ENCODE results near the gene GATA2. TPM values are rescaled to one million over a fixed set of nuclear protein-coding genes. Genes with fewer than 3 reads are reported as not detected.

The GATA2 gene
- total and polyA plus RNA-seq, 2 experiments from 2014 or later = 23.8 to 34.0 TPM

DNA sequence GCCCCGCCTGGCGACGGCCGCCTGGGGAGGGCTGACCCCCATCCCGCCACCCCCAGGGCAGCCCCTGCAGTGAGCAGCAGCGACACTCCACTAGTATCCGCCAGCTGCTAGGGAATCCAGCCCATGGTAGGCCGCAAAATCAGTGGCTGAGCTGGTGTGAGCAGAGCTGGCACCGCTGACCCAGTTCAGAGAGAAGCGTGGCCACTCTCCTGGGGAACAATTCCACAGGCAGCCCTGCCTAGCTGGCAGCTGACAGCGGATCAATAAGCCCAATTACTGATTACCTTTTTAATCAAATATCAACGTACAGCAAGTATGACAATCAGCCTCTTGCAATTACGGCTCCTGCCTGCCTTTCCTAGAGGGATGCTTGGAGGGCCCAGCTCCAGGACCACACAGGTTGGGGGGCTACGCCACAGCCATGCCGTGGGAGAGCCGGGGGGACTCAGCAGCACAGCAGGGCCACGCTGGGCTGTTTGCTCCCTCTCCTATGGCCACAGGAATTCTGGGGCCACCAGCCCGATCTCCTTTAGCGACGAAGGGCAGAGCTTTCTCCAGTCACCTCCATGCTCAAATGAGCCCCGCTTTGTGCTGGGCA lies 40.2 kb downstream of the GATA2 start:
- Histone ChIP-seq H2AFZ (no peak overlapping the region), H3K9me2 (ENCODE audit: insufficient read depth) (no peaks in the 10 kb centered on the region), H3K27ac (no peak overlapping the region), H4K20me1 (ENCODE audit: insufficient read depth) (no peaks in the 10 kb centered on the region), H3F3A (ENCODE audit: insufficient read depth) (no peaks in the 10 kb centered on the region), H3K4me2 (ENCODE audit: unreplicated experiment) (no peak overlapping the region), H3K27me3 (replicated peaks; ENCODE audit: insufficient read depth) (peaks cover 20% of the 10 kb centered on the region), H3K4me3 (no peak overlapping the region), H3K9me3 (ENCODE audit: low read depth) (no peaks in the 10 kb centered on the region), H3K9ac (no peak overlapping the region), H3K79me2 (ENCODE audit: insufficient read depth) (no peaks in the 10 kb centered on the region), H3K36me3 (ENCODE audit: low read depth) (no peaks in the 10 kb centered on the region), H3K4me1 (ENCODE audit: insufficient read depth) (no peaks in the 10 kb centered on the region)
- in situ Hi-C loops (cut with MboI) = no loop called here
- DNase-seq = no peak
- WGBS, 2 experiments (ENCODE audit: low coverage in 1 of 2, low lambda C conversion rate in 2 of 2, missing lambda C conversion rate in 2 of 2) = 68 to 70% methylated on average over 19 to 20 of the region's 21 CpGs
- TF ChIP-seq EZH2phosphoT487 (IDR thresholded peaks at IDR 0.05; ENCODE audit: insufficient read depth, low read depth) = no peak
- TF ChIP-seq EZH2 (IDR thresholded peaks at IDR 0.05; ENCODE audit: insufficient read depth, poor library complexity, severe bottlenecking) = no peak

DNA sequence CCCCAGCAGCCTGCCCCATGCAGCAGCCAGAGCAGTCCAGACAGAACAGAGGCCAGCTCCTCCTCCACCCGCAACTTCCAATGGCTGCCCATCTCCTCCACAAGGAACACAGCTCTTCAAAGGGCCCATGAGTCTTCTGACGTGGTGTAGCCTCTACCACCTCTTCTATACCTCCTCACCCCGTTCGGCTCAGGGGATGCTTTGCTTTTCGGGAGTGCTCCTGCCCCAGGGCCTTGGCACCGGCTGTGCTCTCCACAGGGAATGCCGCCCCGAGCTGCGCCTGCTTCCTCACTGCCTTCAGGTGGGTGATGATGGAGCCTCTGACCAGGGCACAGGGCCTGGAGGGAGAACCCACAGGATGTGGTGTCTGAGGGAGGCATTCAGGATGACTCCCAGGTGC lies 40.9 kb downstream of the GATA2 start:
- Histone ChIP-seq H3K36me3 (ENCODE audit: low read depth) (no peaks in the 10 kb centered on the region), H3K4me1 (ENCODE audit: insufficient read depth) (no peaks in the 10 kb centered on the region), H3K9me2 (ENCODE audit: insufficient read depth) (no peaks in the 10 kb centered on the region), H3K4me2 (ENCODE audit: unreplicated experiment) (no peak overlapping the region), H3K9me3 (ENCODE audit: low read depth) (no peaks in the 10 kb centered on the region), H3K9ac (no peak overlapping the region), H2AFZ (no peak overlapping the region), H4K20me1 (ENCODE audit: insufficient read depth) (no peaks in the 10 kb centered on the region), H3F3A (ENCODE audit: insufficient read depth) (no peaks in the 10 kb centered on the region), H3K27me3 (replicated peaks; ENCODE audit: insufficient read depth) (peaks cover 20% of the 10 kb centered on the region), H3K27ac (no peak overlapping the region), H3K4me3 (no peak overlapping the region), H3K79me2 (ENCODE audit: insufficient read depth) (no peaks in the 10 kb centered on the region)
- in situ Hi-C loops (cut with MboI) = no loop called here
- WGBS, 2 experiments (ENCODE audit: low coverage in 1 of 2, low lambda C conversion rate in 2 of 2, missing lambda C conversion rate in 2 of 2) = 49 to 61% methylated on average over 9 of the region's 9 CpGs
- no peak for DNase-seq
- TF ChIP-seq EZH2phosphoT487 (IDR thresholded peaks at IDR 0.05; ENCODE audit: insufficient read depth, low read depth) (no peak), EZH2 (IDR thresholded peaks at IDR 0.05; ENCODE audit: insufficient read depth, poor library complexity, severe bottlenecking) (no peak)

DNA sequence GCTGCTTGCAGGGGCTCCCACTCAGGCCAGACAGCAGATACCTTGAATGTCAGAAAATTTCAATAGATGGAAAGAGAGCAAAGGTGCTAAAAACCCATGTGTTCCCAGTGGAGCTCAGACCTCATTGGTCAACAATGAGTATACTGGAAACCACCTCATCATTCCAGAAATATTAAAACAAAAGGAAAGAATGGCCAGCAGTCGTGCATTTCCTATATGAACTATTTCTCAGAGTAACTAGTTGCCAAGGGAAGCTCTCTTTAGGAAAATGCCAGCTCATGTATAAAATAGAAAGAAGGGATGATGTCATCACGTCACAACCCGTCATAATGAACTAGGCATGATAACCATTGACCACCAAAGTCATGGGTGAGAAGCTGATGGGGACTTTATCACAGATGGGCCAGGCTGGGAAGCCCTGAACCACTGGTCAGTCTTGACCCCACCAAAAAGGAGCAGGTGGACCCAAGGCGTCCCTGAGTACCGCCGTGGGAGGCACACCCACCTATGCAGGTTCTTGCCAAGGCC lies 43.8 kb downstream of the GATA2 start:
- no peaks in the 10 kb centered on the region for H4K20me1 ChIP-seq (ENCODE audit: insufficient read depth)
- WGBS, 2 experiments (ENCODE audit: low coverage in 1 of 2, low lambda C conversion rate in 2 of 2, missing lambda C conversion rate in 2 of 2) = 71 to 72% methylated on average over 6 of the region's 6 CpGs
- no peak overlapping the region for H3K4me2 ChIP-seq (ENCODE audit: unreplicated experiment)
- H3K36me3 ChIP-seq (ENCODE audit: low read depth) = no peaks in the 10 kb centered on the region
- H3K27me3 ChIP-seq (replicated peaks; ENCODE audit: insufficient read depth) = no peaks in the 10 kb centered on the region
- no peak overlapping the region for H3K27ac ChIP-seq
- TF ChIP-seq EZH2phosphoT487 (IDR thresholded peaks at IDR 0.05; ENCODE audit: insufficient read depth, low read depth) (no peak), EZH2 (IDR thresholded peaks at IDR 0.05; ENCODE audit: insufficient read depth, poor library complexity, severe bottlenecking) (no peak)
- no peak overlapping the region for H2AFZ ChIP-seq
- H3K79me2 ChIP-seq (ENCODE audit: insufficient read depth) = no peaks in the 10 kb centered on the region
- no peaks in the 10 kb centered on the region for H3K9me2 ChIP-seq (ENCODE audit: insufficient read depth)
- H3K9me3 ChIP-seq (ENCODE audit: low read depth) = no peaks in the 10 kb centered on the region
- no peaks in the 10 kb centered on the region for H3K4me1 ChIP-seq (ENCODE audit: insufficient read depth)
- no peak overlapping the region for H3K4me3 ChIP-seq
- H3F3A ChIP-seq (ENCODE audit: insufficient read depth) = no peaks in the 10 kb centered on the region
- in situ Hi-C loops (cut with MboI) = no loop called here
- peak; percentile 22 for DNase-seq
- no peak overlapping the region for H3K9ac ChIP-seq

DNA sequence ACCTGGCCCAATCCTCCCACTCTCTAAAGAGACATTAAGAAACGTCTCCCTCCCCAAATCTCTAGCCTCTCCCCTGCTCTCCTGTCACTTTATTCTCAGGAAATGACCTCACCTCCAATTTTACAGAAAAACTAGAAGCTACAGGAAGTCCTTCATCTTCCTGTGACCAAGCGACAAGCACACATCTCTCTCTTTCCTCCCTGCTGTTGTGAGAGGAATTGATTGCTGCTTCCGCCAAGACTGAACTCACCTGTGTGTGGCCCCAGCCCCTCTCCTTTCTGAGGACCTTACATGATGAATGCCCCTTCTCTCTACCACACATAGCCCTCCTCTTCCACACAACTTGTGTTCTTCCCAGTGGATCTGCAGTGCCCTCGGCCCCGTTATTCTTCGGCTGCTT lies 44.5 kb downstream of the GATA2 start:
- WGBS, 2 experiments (ENCODE audit: low coverage in 1 of 2, low lambda C conversion rate in 2 of 2, missing lambda C conversion rate in 2 of 2) = 70 to 73% methylated on average over 6 of the region's 6 CpGs
- H3K4me2 ChIP-seq (ENCODE audit: unreplicated experiment) = no peak overlapping the region

More for the DNA sequence above, 44.5 kb downstream of the GATA2 start:
- Histone ChIP-seq H3K79me2 (ENCODE audit: insufficient read depth) (no peaks in the 10 kb centered on the region), H3K4me1 (ENCODE audit: insufficient read depth) (no peaks in the 10 kb centered on the region), H3K9me2 (ENCODE audit: insufficient read depth) (no peaks in the 10 kb centered on the region), H2AFZ (no peak overlapping the region), H3K4me3 (no peak overlapping the region), H3K9me3 (ENCODE audit: low read depth) (no peaks in the 10 kb centered on the region), H3K27ac (no peak overlapping the region), H4K20me1 (ENCODE audit: insufficient read depth) (no peaks in the 10 kb centered on the region), H3K9ac (no peak overlapping the region), H3K36me3 (ENCODE audit: low read depth) (no peaks in the 10 kb centered on the region), H3F3A (ENCODE audit: insufficient read depth) (no peaks in the 10 kb centered on the region), H3K27me3 (replicated peaks; ENCODE audit: insufficient read depth) (no peaks in the 10 kb centered on the region)
- TF ChIP-seq EZH2 (IDR thresholded peaks at IDR 0.05; ENCODE audit: insufficient read depth, poor library complexity, severe bottlenecking) (no peak), EZH2phosphoT487 (IDR thresholded peaks at IDR 0.05; ENCODE audit: insufficient read depth, low read depth) (no peak)
- in situ Hi-C loops (cut with MboI) = no loop called here
- DNase-seq = no peak
